ENCODE measurements around the gene SPN. TPM values are rescaled to one million over a fixed set of nuclear protein-coding genes. Genes with fewer than 3 reads are reported as not detected.

Gene SPN
- total and polyA plus RNA-seq, 9 of the 15 experiments (the other 6 are each of a cell fraction or from before 2014, with no cell fraction given), result 24.3 to 225 (median 79.4) TPM

DNA sequence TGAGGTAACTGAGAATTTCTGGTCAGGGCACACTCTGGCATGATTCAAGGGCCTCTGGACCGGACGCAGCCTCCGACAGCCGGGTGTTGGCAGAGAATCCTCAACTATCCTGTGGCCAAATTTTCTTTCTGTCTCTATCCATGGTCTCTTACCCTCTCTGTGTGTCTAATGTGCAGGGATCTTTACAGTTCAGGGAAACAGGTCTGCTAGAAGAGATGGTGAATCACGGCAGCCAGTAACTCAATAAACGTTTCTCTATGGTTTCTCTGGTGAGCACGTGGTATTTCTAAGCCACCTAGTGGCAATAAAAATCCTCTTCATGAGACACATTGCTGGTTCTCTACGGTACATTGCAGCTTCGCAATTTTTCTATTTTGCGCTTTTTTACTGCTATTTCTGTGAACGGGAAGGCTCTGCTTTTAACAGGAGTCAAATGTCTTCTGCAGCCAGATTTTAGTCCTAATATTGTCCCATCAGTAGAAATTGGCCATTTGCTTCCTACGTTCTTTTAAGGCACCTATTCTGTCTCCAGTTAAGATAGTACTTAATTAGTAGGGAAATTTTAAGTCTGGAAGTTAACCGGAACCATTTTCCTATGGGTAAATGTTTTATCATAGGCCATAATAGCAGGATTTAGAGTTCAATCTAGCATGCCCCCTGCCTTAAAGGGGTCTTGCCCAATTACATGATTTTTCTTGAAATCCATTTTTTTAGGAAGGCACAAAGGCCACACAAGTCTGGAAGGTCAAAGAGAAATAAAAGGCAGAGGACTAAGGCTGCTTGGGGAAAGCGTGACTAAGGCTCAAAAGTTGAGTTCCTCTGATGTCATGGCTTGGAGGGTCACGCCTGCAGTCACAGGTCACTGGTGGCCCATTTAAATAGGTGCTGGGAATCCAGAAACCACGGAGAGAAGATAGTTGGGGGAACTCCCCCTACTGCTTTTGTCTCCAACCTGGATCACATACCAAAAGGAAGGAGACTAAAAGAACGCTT is 47.5 kb downstream of the SPN start (continued):
- no peak for TF ChIP-seq ZNF584 (CRISPR knock-in tag; IDR thresholded peaks at IDR 0.05; ENCODE audit: low read depth)
- no peak for TF ChIP-seq C11orf30 (IDR thresholded peaks at IDR 0.05; ENCODE audit: low read depth)
- TF ChIP-seq ZNF324 (CRISPR knock-in tag; IDR thresholded peaks at IDR 0.05), result no peak
- no peak for TF ChIP-seq ILK (tag; IDR thresholded peaks at IDR 0.05; ENCODE audit: borderline replicate concordance, low read depth)
- no peak for TF ChIP-seq SP1 (CRISPR knock-in tag; IDR thresholded peaks at IDR 0.05)
- TF ChIP-seq RBM25 (IDR thresholded peaks at IDR 0.05; ENCODE audit: low read depth, low read length, severe bottlenecking), result peak; percentile 26
- TF ChIP-seq KAT8 (IDR thresholded peaks at IDR 0.05; ENCODE audit: low read depth), result no peak
- no peak for TF ChIP-seq ZNF41 (CRISPR knock-in tag; conservative IDR thresholded peaks at IDR 0.05)
- TF ChIP-seq PURB (CRISPR knock-in tag; IDR thresholded peaks at IDR 0.05; ENCODE audit: low read depth), result no peak
- TF ChIP-seq TEAD1 (CRISPR knock-in tag; IDR thresholded peaks at IDR 0.05), result 0 out of 4 replicates have a peak, but pooled peaks of 1 of the 2 experiments have one; percentile 40
- TF ChIP-seq BHLHE40 (IDR thresholded peaks at IDR 0.05; ENCODE audit: low read length), result peak; percentile 55; the same call in 1 of the 2 replicates
- TF ChIP-seq ZNF76 (CRISPR knock-in tag; IDR thresholded peaks at IDR 0.05; ENCODE audit: borderline replicate concordance), result no peak
- TF ChIP-seq, protein P1, sequence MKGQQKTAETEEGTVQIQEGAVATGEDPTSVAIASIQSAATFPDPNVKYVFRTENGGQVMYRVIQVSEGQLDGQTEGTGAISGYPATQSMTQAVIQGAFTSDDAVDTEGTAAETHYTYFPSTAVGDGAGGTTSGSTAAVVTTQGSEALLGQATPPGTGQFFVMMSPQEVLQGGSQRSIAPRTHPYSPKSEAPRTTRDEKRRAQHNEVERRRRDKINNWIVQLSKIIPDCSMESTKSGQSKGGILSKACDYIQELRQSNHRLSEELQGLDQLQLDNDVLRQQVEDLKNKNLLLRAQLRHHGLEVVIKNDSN (CRISPR knock-in tag; IDR thresholded peaks at IDR 0.05), result peak; percentile 86
- TF ChIP-seq, protein P2, sequence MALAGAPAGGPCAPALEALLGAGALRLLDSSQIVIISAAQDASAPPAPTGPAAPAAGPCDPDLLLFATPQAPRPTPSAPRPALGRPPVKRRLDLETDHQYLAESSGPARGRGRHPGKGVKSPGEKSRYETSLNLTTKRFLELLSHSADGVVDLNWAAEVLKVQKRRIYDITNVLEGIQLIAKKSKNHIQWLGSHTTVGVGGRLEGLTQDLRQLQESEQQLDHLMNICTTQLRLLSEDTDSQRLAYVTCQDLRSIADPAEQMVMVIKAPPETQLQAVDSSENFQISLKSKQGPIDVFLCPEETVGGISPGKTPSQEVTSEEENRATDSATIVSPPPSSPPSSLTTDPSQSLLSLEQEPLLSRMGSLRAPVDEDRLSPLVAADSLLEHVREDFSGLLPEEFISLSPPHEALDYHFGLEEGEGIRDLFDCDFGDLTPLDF (CRISPR knock-in tag; IDR thresholded peaks at IDR 0.05), result no peak
- TF ChIP-seq NUFIP1 (IDR thresholded peaks at IDR 0.05; ENCODE audit: partially characterized antibody), result no peak
- no peak for TF ChIP-seq CBX5 (IDR thresholded peaks at IDR 0.05; ENCODE audit: borderline replicate concordance, low read depth)
- no peak for TF ChIP-seq ZNF512 (tag; IDR thresholded peaks at IDR 0.05)
- TF ChIP-seq TFE3 (CRISPR knock-in tag; IDR thresholded peaks at IDR 0.05), result peak; percentile 46
- TF ChIP-seq CBFA2T2 (conservative IDR thresholded peaks at IDR 0.05), result 0 out of 2 replicates have a peak, but pooled peaks have one; percentile 4
- no peak for TF ChIP-seq ZNF77 (CRISPR knock-in tag; IDR thresholded peaks at IDR 0.05)
- no peak for TF ChIP-seq MTA2 (IDR thresholded peaks at IDR 0.05; ENCODE audit: low read depth)
- TF ChIP-seq ZNF140 (CRISPR knock-in tag; IDR thresholded peaks at IDR 0.05), result no peak
- no peak for TF ChIP-seq ZSCAN29 (IDR thresholded peaks at IDR 0.05)
- no peak for TF ChIP-seq ZFP1 (CRISPR knock-in tag; IDR thresholded peaks at IDR 0.05)
